GM21825 (cell line): ENCODE results near the gene FGFR2.

Experiments
- ATAC-seq: cut with Tn5 transposase; IDR thresholded peaks from one replicate; pipeline ENCODE4 v1.9.1; 2021; ENCODE audit warnings: mild to moderate bottlenecking, moderate library complexity; ENCODE audit not compliant: unreplicated experiment

FGFR2 gene

DNA sequence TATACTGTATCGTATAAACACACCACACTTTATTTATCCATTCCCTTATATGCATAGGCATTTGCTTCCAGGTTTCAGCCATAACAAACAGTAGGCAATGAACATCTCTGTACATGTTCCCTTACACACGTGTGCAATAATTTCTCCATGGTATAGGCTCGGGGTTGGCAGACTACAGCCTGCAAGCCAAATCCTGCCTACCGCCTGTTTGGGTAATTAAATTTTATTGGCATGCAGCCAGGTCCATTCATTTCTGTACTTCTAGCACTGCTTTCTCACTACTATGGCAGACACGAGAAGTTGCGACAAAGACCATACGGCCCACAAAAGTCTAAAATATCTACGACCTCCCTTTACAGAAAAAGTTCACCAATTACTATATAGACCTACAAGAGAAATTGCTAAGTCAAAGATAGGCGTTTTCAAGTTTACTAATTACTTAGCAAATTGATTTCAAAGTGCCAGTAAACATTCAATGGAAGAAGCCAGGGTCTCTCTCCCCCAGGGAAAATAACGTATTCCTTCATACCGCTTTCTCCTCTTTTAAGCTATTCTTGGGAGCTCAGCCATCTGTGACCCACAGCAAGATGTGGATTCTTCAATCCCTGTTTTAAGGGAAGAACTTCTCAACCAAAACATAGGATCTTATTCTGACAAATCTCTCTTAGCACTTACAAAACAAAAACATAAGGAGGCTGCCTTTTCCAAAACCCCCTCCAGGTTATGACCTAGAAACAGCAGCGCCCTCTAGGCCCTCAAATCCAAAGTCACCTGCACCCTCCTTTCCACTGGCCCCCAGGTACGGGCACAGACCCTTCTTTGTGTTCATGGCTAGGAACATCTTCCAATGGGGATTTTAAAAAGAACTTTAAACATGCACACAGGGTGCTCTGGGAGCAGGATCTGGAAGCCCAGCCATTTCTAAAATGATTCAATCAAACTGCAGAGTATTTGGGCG lies 100.5 kb downstream of the FGFR2 start:
- ATAC-seq, result no peak

DNA sequence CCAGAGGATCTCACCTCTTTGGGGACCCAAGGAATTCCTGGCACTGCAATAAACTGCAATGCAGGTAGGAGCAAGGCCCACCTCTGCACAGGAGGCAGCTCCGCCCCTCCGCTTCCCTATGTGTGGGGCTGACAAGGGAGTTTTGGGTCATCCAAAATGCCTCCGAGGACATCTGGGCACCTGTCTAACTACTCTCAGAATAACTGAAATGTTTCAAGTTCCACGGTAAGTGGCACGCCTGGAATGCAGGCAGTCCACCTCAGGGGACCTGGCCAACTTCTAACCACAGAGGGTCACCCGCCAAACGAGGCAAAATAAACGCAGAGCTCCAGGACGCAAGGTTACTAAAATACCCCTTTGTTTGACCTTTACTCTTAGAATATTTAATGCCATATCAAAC lies 102.5 kb downstream of the FGFR2 start:
- ATAC-seq, result no peak

DNA sequence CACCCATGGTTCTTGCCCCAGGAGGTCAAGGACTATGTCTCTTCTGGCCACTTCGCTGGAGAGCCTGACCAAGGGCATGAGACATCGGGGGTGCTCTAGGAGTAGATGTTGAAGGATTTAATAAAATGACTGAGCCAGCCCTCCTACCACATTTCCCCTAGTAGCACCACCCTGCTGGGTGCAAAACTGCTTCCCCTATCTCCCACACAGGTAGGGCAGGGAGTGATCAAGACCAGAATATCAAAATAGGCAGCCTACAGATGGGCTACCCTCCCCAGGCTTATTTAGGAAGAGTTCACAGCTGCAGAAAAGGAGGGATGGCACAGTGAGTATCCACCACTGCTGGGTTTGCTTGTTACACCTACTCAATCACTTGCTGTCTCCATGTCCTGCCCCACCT lies 103.9 kb downstream of the FGFR2 start:
- no peak for ATAC-seq

DNA sequence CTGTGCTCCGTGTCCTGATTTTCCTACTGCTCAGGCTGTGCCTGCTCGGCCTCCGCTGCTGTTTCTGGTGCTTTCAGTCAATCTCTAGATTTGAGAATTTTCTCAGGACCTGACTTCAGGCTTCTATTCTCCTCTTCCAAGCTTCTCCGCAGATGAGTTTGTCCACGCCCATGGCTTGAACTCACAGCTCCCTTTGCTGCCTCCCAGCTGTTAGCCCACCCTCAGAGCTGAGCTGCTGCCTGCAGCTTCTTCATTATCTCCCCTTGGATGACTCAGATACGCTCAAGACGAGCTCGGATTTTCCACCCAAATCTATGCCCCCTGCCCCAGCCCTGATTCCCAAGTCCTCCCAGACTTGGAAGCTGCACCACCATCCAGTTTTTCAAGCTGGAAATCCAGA lies 104.7 kb downstream of the FGFR2 start:
- ATAC-seq, result no peak

DNA sequence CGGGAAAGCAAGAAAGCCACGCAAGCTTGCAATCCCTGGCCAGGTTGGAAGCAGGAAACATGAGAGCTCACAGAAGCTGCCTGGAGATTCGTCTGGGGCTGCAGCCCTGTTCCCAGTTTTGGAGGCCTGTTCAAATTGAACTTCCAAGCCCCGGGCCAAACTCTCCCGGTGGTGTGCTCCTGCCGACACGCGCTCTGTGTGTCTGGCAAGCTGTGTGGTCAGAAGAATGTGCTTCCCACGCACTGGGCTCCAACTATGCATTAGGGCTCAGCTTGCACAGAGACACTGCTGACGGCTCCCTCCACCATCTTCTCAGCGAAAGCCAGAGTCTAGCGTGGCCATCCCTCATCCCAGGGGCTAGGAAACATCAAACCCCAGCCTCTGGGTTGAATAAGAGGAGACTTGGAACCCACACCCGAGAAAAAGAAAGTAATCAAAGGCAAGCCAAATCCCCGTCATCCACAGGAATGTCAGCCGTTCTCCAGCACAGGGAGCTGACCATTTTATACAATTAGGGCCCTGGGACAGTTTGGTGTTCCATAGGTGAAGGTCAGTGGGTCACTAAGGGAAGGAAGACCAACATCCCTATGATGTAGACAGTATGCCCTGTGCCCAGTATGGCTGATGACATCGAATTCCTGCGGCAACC lies 107.2 kb downstream of the FGFR2 start:
- no peak for ATAC-seq

DNA sequence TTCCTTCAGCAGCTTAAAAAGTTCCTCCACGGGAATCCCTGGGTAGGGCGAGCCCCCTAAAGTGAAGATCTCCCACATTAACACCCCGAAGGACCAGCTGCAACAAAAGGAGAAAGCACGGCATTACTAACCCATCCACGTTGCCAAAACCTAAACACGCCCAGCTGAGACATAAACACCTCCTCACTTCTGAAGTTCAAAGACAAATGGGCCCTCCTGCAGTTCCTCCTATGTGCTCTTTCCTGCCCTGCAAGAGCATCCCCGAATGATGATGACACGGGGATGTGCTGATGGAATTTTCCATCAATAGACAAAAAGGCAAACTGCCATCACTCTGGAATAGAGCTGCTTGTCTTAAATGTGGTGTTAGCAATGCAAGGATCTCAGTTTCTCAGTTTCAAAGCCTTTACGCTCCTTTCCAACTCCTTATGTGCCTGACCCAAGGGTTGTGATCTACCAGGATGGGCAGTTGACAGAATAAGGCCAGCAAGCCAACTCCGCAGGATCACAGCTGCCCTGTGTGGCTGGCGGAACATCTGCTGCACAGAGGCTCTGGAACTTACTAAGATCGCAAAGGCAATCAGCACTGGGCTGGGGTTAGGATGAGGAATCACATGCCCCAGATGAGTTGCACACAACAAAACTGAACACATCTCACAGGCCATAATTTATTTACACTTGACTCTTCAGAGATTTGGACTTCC lies 112.7 kb downstream of the FGFR2 start:
- no peak for ATAC-seq

DNA sequence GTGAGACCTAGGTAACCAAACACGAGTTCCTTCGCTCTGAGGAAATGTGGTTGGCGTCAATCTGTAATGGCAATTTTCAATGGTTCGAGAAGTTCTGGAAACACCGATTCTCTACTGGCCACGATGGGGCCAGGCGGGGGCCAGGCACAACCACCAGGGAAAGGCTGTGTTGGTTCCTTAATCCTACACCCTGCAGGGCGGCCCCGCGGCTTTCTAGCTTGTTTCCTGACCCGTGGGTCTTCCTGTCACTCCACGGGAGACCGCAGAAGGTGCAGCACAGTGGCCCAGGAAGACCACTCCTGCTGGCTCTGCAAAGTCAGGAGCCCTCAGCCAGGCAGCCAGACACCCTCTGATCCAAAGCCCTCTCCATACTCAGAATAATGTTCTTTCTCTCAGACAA lies 113.4 kb downstream of the FGFR2 start:
- no peak for ATAC-seq

DNA sequence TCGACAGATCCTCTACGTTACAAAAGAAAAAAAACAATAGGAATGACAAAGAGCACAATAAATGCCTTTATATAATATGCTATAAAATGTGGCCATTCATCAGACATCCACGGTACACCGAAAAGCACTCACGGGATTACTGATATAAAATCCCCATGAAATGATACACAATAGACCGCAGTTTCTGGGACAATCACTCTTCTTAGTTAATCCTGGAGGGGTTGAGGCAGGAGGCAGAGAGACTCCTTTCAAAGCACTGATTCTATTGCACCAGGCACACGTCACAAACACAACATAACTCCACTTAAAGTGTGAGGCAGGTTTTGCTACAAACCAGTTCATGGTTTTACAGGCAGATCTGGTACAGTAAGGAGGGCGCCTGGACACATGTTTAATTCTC lies 113.8 kb downstream of the FGFR2 start:
- no peak for ATAC-seq

DNA sequence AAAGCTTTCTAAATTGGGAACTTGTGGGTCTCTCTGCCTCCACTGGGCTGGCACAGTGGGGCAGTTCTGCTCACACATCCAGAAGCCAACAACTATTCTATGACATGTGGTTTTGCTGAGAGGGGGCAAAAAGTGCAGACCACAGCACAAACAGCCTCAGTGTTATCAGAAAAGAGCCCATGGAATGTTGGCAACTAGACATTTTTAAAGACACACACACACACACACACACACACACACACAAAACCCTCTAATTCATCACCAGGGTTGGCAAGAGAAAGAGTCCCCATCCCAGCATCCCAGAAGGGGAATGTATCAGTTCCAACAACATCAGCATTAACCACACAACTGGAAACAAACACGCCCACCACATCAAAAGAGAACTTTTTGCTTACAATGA lies 117.1 kb downstream of the FGFR2 start:
- no peak for ATAC-seq

DNA sequence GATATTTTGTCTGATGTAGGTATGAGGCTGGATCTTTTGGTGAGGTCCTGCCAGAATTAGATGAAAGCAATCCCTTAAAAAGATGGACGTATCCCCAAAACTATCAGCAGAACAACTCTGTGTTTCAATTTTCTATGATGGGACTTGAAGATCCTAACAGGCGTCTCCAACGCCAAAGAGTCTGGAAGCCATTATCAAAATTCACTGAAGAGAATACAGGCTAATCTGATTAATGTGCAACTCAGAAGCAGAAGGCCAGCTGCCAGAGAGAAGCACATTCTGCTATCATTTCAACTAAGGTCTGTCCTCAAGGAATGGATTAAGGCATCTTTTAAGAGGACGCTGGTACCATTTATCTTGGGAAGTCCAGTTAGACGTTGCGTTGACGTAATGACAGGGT lies 119.7 kb downstream of the FGFR2 start:
- no peak for ATAC-seq

DNA sequence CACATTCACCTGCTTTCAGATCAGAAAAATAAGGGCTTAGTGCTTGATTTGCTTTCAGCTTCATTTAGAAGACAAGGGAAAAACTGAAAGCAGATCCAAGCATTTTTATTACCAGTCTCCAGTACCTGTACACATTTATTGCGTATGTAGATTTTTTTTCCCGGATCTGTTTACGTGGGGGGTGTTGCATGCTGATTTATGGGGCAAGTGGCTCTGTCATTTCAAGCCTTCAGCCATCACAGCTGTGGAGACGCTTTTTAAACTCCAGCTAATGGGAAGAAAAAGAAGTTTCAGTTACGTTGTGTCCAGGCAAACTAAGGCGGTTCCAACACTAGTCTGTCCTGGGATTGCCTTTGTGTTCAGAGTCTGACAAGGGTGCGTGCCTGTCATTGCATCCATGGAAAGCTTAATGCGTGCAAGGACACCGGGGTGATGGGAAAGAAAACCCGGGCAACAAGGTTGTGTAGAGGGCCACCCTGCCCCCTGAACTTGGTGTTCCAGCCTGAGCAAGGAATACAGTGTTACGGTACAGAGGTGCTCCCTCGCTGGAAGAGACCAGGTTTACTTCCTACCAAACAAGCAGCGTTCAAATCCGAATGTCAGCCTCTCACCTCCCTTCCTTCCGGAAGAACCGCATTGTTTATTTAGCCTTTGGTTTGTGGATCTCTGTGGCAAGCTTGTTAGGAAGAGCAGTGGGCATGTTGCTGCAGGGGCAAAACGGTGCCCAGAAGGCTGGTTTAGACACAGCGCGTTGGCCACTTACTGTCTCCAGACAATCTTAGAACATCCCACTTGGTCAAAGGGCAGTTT lies 128.2 kb downstream of the FGFR2 start:
- no peak for ATAC-seq

DNA sequence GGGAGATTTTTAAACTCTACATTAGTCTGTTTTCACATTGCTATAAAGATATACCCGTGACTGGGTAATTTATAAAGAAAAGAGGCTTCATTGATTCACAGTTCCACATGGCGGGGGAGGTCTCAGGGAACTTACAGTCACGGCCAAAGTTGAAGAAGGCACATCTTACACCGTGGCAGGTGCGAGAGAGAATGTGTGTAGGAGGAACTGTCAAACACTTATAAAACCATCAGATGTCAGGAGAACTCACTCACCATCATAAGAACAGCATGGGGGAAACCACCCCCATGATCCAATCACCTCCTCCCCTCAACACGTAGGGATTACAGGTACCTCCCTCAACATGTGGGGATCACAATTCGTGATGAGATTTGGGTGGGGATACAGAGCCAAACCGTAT lies 129.5 kb downstream of the FGFR2 start:
- ATAC-seq, result no peak

DNA sequence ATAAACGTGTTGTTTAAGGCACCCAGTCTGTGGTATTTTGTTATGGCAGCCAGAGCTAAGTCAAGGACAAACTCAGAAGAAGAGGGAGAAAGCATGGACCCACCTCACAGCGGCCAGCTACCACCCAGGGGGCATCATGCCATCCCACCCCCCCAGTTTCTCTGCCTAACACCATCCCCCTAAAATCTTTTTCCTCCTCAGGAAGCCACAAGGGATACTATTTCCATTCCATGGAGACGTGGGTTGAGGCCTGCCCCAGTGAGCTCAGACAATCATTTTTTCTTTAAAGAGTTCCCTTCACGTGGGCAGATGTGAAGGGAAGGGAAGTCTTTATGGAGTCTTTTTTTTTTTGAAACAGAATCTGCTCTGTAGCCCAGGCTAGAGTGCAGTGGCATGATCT lies 131.8 kb downstream of the FGFR2 start:
- no peak for ATAC-seq

DNA sequence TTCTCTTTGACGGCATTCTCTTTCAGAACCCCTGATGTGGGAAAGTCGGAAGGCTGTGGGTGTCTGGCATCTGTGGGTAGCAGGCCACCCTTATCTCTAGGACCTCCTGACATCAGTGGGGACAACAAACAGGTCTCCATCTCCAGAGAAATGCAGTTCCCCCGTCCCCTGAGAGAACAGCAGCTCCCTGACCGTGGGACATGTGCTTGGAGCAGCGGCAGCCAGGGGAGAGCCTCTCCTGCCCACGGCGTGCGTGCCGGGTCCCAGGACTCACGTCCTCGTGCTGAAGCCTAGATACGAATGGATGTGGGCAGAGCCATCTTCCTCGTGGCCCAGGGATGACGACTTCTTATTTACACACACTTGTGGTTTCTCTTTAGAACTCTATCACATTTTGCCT lies 133.0 kb downstream of the FGFR2 start:
- no peak for ATAC-seq

DNA sequence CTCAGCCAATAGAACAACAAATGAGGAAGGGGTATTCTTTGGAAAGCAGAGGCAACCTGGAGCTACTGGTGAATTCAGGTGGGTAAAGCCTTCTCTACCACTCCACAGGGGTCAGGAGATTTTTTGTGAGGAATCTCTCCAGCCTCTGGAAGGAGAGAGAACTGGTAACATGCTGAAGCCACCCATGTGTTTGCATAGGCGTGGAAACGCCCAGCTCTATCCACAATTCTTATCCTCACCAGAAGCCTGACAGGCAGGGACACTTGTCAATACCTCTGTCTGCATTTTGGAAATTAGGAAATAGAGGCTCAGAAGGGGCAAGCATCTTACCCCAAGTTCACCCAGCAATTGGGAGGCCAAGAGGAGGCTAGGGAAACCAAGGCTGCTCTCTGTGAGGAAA lies 133.7 kb downstream of the FGFR2 start:
- no peak for ATAC-seq

DNA sequence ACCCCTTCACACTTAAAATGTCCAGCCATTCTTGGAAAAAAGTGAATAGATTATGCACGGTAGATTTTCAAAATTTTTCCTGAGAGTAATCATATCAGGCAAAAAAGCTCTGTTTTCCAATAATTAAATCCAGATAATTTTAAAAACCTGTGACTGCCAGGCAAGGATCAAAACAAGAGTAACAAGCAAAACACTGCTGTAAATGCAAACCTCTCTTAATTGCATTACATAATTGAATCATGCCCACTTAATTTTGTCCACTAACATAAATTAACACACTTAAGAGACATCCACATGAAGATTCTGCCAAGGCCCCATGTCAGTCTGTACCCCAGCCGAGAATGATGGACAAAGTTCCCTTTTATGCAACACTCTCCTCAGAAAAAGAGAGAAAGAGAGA lies 135.3 kb downstream of the FGFR2 start:
- no peak for ATAC-seq

DNA sequence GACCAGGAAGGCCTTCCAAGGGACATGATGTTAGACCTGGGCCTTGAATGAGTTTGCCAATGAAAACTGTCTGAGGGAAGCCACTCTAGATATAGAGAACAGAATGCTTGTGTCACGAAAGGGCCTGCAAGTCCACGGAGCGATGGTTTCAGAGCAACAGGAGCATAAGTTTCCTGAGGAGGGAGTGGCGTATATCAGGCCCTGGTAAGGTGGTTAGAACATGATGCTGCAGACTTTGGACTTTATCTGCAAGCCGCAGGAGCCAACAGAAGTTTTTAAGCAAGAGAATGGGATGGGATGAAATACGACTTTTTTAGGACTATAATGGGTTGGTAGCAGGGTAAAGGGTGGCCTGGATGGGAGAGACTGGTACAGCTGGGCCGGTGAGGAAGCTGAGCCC lies 136.0 kb downstream of the FGFR2 start:
- ATAC-seq, result no peak

DNA sequence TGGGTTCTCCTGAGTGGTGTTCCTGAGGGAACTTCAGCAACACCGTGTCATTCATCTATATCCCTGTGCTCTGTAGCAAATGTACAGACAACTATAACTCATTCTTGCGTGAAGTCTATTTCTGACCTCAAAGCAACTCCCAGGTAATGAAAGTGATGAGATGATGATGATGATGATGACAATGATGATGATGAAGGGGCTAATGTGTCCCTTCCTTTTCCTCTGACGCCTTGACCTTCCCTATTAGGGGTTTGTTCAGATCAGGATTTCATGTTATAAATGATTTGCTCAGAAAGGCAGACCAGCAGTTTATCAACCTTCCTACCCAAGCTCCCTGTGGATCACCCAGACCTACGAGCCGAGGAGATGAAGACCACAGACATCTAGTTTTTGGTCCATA lies 136.9 kb downstream of the FGFR2 start:
- no peak for ATAC-seq

DNA sequence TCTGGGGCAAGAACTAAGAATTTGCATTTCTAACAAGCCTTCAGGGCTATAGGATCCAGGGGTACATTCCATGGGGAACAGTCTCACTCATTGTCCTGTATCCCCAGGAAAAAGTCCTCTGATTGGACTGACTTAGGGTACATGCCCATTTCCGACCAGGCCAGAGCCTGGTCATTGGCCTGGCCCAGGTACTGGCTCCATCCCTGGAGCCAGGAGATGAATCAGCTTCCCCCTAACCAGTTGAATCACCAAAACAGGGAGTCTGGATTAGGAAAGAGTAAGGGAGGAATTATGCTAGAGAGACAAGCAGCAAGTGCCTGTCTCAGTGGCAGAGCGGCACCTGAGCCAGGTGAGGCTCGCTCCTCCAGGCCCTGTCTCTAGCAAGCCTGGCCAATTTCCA lies 137.5 kb downstream of the FGFR2 start:
- ATAC-seq, result no peak

DNA sequence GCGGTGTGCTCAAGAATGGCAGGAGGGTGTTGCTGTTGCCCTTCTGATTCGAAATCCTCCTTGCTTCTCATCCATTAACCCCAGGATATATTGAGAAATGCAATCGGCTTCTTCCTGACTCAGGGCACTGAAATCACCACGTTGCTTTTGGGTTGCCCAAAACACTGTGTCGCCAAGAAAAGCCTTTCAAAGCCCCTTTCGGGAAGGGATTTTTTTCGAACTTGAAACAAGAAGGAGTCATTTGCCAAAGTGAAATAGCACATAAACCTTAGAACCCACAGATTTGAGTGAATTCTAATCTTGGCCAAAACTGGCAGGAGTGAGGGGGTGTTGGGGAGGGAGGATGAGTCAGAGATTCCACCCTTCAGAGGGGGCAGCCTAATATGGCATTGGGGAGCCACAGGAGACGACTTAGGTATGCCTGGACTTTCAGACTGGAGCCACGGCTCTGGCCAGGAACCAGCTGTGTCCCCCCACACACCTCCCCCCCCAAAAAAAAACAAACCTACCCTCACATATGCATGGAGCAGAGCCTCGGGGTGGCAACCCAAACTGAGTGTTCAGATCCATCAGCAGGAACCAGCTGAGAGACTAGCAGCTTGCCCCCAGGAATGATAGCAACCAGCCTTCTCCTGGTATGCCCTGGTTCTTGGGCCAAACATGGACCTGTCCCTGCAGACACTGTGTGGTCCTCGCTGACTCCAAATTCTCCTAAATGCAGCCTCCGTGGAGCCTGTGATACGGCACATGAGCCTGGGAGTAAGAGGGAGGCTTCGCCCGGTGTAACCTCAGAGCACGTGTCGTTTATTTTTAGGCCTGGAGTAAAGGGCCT lies 138.4 kb downstream of the FGFR2 start:
- no peak for ATAC-seq
